Activated naive CD4-positive, alpha-beta T cell treated with anti-CD3 and anti-CD28 coated beads for 36 hours (primary cell): ENCODE results near the gene LTB4R2. TPM values are rescaled to one million over a fixed set of nuclear protein-coding genes. Genes with fewer than 3 reads are reported as not detected.
A peak's percentile ranks its signal among the peaks of the same experiment; 100 is the strongest.

ENCODE experiments used
- CTCF ChIA-PET: fragments of 350-600 bp; sonication (Branson Sonifier 250); formaldehyde crosslinking; loops from one replicate; lab custom pipeline; 2021; ENCODE audit warnings: antibody characterized with exemption; lab: Charles Lee
- DNase-seq: peaks from one replicate; pipeline ENCODE4 v3.0.0-alpha.2; 2020
- H3K27ac Mint-ChIP-seq: one replicate; pipeline ENCODE4 v1.8.0; 2021; ENCODE audit warnings: mild to moderate bottlenecking, mixed read lengths
- H3K27me3 Mint-ChIP-seq: one replicate; pipeline ENCODE4 v1.8.0; 2021; ENCODE audit warnings: low read depth, mixed read lengths
- H3K36me3 Mint-ChIP-seq: one replicate; pipeline ENCODE4 v1.8.0; 2021; ENCODE audit warnings: low read depth, mixed read lengths
- H3K4me1 Mint-ChIP-seq: one replicate; pipeline ENCODE4 v1.8.0; 2021; ENCODE audit warnings: low read depth, mixed read lengths
- H3K4me3 Mint-ChIP-seq: one replicate; pipeline ENCODE4 v1.8.0; 2021; ENCODE audit warnings: mild to moderate bottlenecking, moderate library complexity, mixed read lengths
- H3K9me3 Mint-ChIP-seq: one replicate; pipeline ENCODE4 v1.8.0; 2021; ENCODE audit warnings: mixed read lengths
- intact Hi-C: fragments of 100-400 bp; cut with micrococcal nuclease; formaldehyde crosslinking; loops from one replicate; pipeline ENCODE4 v1.15.1; 2023
- total RNA-seq, 2 experiments: library from RNA; stranded (reverse); gene quantifications; one replicate each; pipeline ENCODE4 v1.2.3, GENCODE V29; 2021

LTB4R2 gene
- total RNA-seq, 2 experiments from 2014 or later = 12.2 to 12.8 TPM

DNA sequence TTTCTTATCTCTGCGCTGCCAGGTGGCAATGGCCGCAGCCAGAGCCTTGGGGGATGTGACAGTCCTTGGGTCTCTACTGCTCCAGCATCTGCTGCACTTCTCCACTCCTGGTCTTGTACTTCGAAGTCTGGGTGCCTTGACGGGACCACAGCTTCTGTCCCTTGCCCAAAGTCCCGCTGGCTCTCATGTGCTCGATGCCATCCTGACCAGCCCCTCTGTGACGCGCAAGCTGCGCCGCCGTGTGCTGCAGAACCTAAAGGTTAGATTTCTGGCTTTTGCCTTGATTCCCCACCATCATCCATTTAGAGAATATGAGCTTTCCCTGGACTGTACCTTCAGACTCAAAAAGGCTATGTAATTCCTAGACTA is 5.9 kb upstream of the LTB4R2 start:
- no peak overlapping the region for H3K4me3 Mint-ChIP-seq
- peaks cover 34% of the 10 kb centered on the region for H3K4me1 Mint-ChIP-seq
- CTCF ChIA-PET = interaction anchor here (0.8 to 1.6 kb wide), 5 partner anchors 27 to 133 kb away, joined by 3 to 7 read pairs (median 3); partner anchors contain the start of genes MDP1 and TINF2
- peaks cover 37% of the 10 kb centered on the region for H3K36me3 Mint-ChIP-seq
- intact Hi-C loops = no loop called here
- no peak for DNase-seq
- H3K9me3 Mint-ChIP-seq = no peaks in the 10 kb centered on the region
- H3K27ac Mint-ChIP-seq = no peak overlapping the region
- no peaks in the 10 kb centered on the region for H3K27me3 Mint-ChIP-seq

DNA sequence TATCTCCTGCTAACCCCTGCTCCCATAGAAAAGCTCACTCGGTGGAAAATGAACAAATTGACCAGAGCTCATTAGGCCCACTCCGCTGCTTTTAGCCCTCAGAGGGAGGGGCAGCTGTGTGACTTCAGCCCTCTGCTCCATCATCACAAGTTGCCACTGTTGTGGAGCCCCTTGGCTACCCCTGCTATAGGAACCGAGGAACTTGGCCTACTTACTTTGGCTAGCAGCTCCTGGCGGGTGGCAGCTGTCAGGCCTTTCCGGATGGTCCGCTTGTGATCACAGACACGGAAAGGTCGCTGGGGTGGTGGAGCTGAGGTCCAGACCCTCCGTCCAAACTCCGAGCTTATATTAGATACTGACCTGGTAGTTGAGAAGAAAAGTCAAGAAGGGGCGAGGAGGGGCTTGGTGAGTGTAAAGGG is 2.8 kb upstream of the LTB4R2 start:
- Mint-ChIP-seq H3K27me3 (no peaks in the 10 kb centered on the region), H3K4me1 (peaks cover 34% of the 10 kb centered on the region), H3K27ac (no peak overlapping the region), H3K9me3 (no peaks in the 10 kb centered on the region), H3K4me3 (no peak overlapping the region), H3K36me3 (peaks cover 35% of the 10 kb centered on the region)
- CTCF ChIA-PET = interaction anchor here (0.7 to 8.5 kb wide), 22 partner anchors 9 to 190 kb away, joined by 3 to 121 read pairs (median 6); partner anchors contain the start of genes ADCY4, CHMP4A, KHNYN and MDP1
- no peak for DNase-seq
- intact Hi-C loops = no loop called here

DNA sequence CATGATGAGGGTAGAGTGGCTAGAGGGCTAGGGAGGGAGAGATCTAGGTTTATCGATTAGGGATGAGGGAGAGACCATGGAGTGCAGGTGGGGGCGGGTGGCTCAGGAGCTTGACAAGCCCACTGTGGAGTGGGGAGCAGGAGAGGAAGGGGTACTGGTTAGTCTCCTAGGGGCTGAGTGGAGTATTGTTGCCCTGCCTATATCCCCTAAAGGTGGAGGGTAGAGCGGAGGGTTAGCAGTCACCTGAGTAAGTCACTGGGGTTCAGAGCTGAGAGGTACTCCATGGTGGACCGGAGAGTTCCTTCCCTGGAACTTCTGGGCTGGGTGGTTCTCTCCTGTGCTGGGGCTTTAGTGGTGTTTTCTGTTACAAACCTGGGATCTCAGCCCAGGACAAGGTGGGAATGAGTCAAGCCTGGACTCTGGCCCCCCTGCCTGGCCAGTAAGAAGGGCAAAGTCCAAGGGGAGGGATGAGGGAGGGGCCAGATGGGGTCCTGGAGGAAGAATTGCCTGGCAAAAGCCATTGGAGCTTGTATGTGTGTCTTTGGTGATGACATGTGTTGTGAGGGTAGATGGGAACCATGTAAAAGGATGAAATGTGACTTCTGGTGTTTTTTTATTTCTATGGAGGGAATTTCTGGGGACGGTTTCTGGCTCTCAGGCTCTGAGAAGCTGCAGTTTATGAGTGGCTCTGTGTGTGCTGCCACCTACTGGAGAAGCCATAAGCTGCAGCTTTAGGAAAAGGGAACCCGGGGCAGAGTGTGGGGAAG is 2.2 kb upstream of the LTB4R2 start, which contains the start of gene CIDEB:
TSS of gene CIDEB (minus strand) at position 403 of the 767 bp plus-strand sequence. CDS start at position 284, 119 bp downstream.
- intact Hi-C loops = loop anchor here (1.0 kb wide), 7 partner anchors 8 to 249 kb away; partner anchors contain the start of genes DCAF11, DHRS1, MDP1 and NOP9
- Mint-ChIP-seq H3K27me3 (no peaks in the 10 kb centered on the region), H3K9me3 (no peaks in the 10 kb centered on the region), H3K36me3 (peaks cover 34% of the 10 kb centered on the region), H3K27ac (peak within 1 kb of the TSS; percentile 25), H3K4me1 (peaks cover 39% of the 10 kb centered on the region), H3K4me3 (no peak within 1 kb of the TSS)
- peak; percentile 83 for DNase-seq
- CTCF ChIA-PET = interaction anchor here (0.6 to 8.5 kb wide), 47 partner anchors 8 to 249 kb away, joined by 3 to 121 read pairs (median 5); partner anchors contain the start of genes ADCY4, CHMP4A, DHRS1 and GMPR2

DNA sequence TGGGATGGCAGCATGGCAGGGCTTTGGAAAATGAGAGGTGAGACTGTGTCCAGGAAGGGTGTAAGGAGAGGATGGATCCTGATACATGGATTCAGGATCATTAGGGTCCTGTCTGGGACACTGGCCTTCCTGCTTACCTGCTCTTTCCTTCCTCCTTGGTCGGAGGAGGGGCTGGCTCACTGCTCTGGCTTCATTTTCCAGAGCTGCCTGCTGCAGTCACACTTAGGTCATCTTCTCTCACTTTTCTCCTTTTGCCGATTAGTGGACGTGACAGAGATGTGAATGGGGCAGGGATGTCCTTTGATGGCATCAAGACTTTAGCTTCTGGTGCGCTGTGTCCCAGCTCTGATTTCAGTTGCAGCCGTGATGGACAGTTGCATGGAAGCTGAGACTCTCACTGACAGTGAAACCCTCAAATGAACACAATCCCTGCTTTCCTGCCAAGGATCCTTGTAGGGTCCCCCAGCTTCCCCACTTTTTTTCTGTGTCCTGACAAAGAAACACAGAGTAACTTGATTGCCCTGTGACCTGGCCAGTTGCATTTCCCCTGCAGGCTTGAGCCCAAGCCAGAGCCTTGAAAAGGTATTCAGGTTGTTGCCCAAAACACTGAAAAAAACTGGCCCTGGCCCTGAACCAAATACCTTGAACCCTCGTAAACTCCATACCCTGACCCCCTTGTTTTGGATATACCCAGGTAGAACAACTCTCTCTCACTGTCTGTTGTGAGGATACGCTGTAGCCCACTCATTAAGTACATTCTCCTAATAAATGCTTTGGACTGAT is 1.4 kb upstream of the LTB4R2 start:
- CTCF ChIA-PET = interaction anchor here (0.7 to 8.5 kb wide), 41 partner anchors 8 to 250 kb away, joined by 3 to 121 read pairs (median 6); partner anchors contain the start of genes ADCY4, CHMP4A, DHRS1 and GMPR2
- no peak overlapping the region for H3K4me3 Mint-ChIP-seq
- no peaks in the 10 kb centered on the region for H3K27me3 Mint-ChIP-seq
- H3K9me3 Mint-ChIP-seq = no peaks in the 10 kb centered on the region
- DNase-seq = no peak
- peaks cover 34% of the 10 kb centered on the region for H3K36me3 Mint-ChIP-seq
- peaks cover 46% of the 10 kb centered on the region for H3K4me1 Mint-ChIP-seq
- intact Hi-C loops = loop anchor here (1.0 kb wide), 7 partner anchors 9 to 250 kb away; partner anchors contain the start of genes DCAF11, DHRS1, MDP1 and NOP9
- no peak overlapping the region for H3K27ac Mint-ChIP-seq

DNA sequence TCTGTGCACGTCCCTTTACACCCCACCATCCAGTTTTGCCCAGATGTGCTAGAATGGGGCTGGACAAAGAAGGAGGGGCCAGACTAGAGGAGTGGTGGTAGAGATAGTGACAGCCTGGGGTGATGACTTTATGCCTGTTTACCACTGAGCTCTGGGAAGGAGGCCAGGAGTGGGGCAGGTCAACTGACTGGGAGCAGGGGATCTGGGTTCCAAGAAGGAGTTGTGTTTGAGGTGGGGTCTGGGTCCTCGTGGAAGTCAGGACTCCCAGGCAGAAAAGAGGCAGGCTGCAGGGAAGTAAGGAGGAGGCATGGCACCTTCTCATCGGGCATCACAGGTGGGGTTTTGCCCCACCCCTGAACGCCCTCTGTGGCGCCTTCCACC is 315 bp downstream of the LTB4R2 start:
- intact Hi-C loops = no loop called here
- H3K4me1 Mint-ChIP-seq = peaks cover 60% of the 10 kb centered on the region
- H3K36me3 Mint-ChIP-seq = peaks cover 30% of the 10 kb centered on the region
- H3K4me3 Mint-ChIP-seq = peak overlapping the region; percentile 71
- DNase-seq = no peak
- H3K27me3 Mint-ChIP-seq = no peaks in the 10 kb centered on the region
- H3K27ac Mint-ChIP-seq = peak overlapping the region; percentile 39
- CTCF ChIA-PET = interaction anchor here (0.8 to 8.5 kb wide), 14 partner anchors 9 to 202 kb away, joined by 3 to 121 read pairs (median 14); partner anchors contain the start of genes ADCY4, CHMP4A, DHRS1 and MDP1
- no peaks in the 10 kb centered on the region for H3K9me3 Mint-ChIP-seq

DNA sequence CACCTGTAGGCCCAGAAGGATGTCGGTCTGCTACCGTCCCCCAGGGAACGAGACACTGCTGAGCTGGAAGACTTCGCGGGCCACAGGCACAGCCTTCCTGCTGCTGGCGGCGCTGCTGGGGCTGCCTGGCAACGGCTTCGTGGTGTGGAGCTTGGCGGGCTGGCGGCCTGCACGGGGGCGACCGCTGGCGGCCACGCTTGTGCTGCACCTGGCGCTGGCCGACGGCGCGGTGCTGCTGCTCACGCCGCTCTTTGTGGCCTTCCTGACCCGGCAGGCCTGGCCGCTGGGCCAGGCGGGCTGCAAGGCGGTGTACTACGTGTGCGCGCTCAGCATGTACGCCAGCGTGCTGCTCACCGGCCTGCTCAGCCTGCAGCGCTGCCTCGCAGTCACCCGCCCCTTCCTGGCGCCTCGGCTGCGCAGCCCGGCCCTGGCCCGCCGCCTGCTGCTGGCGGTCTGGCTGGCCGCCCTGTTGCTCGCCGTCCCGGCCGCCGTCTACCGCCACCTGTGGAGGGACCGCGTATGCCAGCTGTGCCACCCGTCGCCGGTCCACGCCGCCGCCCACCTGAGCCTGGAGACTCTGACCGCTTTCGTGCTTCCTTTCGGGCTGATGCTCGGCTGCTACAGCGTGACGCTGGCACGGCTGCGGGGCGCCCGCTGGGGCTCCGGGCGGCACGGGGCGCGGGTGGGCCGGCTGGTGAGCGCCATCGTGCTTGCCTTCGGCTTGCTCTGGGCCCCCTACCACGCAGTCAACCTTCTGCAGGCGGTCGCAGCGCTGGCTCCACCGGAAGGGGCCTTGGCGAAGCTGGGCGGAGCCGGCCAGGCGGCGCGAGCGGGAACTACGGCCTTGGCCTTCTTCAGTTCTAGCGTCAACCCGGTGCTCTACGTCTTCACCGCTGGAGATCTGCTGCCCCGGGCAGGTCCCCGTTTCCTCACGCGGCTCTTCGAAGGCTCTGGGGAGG is 985 bp downstream of the LTB4R2 start, which contains the start of gene LTB4R:
TSS of gene LTB4R (plus strand) at position 857 of the 959 bp plus-strand sequence. CDS start 4,150 bp downstream, outside the sequence.
- H3K27ac Mint-ChIP-seq = peak within 1 kb of the TSS; percentile 68
- H3K9me3 Mint-ChIP-seq = no peaks in the 10 kb centered on the region
- H3K4me1 Mint-ChIP-seq = peaks cover 64% of the 10 kb centered on the region
- H3K4me3 Mint-ChIP-seq = peak within 1 kb of the TSS; percentile 71
- H3K36me3 Mint-ChIP-seq = peaks cover 24% of the 10 kb centered on the region
- DNase-seq = peak; percentile 71
- no peaks in the 10 kb centered on the region for H3K27me3 Mint-ChIP-seq
- CTCF ChIA-PET = interaction anchor here (0.8 to 8.5 kb wide), 16 partner anchors 10 to 203 kb away, joined by 3 to 121 read pairs (median 4); partner anchors contain the start of genes ADCY4, DHRS1, MDP1 and NOP9
- intact Hi-C loops = loop anchor here (1.0 kb wide), 1 partner anchor 21 kb away; no protein-coding TSS in a partner anchor

DNA sequence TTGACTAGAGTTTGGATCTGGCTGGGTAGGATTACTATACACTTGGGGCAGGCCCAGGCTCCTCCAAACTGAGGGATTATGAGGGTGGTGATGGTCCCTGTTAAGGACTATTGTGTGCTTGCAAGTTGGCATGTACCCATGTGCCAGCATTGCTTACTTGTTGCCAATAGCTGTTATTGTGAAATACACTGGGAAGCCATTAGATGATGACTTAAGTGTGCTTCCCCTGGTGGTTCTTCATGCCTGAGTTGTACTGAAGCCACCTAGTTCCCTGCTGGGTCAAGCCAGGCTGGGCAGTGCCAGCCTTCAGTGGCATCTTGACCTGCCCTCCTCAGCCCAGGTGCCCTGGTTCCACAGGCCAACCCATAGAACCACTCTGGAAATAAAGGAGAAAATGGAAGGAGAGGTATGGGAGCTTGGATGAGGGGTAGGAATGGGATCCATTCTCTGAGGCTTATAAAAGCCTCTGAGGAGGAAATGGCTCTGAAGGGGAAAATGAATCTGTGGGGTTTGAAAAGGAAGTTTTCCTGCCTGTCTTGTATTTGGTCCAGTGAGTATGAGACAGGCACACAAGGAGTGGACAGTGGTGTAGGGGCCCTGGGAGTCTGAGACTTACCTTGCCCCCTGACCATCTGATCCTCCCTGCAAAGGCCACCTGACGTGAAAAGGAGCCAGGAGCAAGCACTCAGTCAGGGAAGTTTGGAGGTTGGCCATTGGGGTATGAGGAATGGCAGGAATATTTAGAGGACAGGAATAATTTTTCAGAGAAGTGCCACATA is 2.1 kb downstream of the LTB4R2 start:
- intact Hi-C loops = loop anchor here (1.0 kb wide), 1 partner anchor 20 kb away; no protein-coding TSS in a partner anchor
- Mint-ChIP-seq H3K9me3 (no peaks in the 10 kb centered on the region), H3K36me3 (peaks cover 20% of the 10 kb centered on the region), H3K27ac (peak overlapping the region; percentile 68), H3K27me3 (no peaks in the 10 kb centered on the region), H3K4me1 (peaks cover 69% of the 10 kb centered on the region), H3K4me3 (peak overlapping the region; percentile 71)
- CTCF ChIA-PET = interaction anchor here (0.6 to 8.5 kb wide), 11 partner anchors 11 to 123 kb away, joined by 3 to 111 read pairs (median 5); partner anchors contain the start of genes ADCY4, DHRS1, MDP1 and NOP9
- no peak for DNase-seq

DNA sequence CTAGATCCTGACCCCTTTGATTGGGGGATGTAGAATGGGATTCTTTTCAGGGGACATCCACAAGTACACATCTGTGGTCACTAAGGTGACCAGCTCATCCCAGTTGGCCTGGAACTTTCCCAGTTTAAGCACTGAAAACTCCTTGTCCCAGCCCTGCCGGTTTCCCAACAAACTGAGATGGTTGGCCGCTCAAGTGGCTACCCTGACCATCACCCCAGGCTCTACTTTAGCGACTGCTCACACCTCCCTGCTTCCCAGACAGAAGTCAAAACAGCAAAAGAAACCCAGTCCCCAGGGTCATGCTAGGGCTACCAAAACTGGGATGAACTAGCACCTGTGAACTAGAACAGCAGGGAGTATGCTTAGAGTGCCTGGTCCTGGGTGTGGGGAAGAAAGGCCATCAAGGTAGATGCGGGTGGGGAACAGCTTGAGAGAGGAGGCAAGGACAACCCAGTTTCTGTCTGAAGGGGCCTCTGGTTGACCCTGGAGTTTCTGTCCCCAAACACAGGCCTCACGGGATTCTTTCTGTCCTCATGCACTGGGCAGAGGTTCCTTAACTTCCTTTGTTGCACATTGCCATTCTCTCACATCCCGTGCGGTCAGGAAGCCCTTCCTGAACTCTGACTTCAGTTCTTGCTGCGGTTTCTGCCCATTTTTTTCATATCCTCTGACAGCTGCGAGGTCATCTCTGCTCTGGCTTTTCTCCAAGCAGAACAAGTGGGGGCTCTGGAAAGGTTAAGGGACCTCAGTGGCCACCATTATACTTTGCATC is 3.0 kb downstream of the LTB4R2 start:
- Mint-ChIP-seq H3K4me1 (peaks cover 73% of the 10 kb centered on the region), H3K36me3 (peaks cover 18% of the 10 kb centered on the region), H3K27ac (no peak overlapping the region), H3K9me3 (no peaks in the 10 kb centered on the region), H3K27me3 (no peaks in the 10 kb centered on the region), H3K4me3 (peak overlapping the region; percentile 3)
- DNase-seq = peak; percentile 62
- CTCF ChIA-PET = interaction anchor here (1.0 to 8.5 kb wide), 7 partner anchors 15 to 120 kb away, joined by 3 to 111 read pairs (median 4); partner anchors contain the start of gene ADCY4
- intact Hi-C loops = loop anchor here (1.0 kb wide), 1 partner anchor 118 kb away; no protein-coding TSS in a partner anchor

DNA sequence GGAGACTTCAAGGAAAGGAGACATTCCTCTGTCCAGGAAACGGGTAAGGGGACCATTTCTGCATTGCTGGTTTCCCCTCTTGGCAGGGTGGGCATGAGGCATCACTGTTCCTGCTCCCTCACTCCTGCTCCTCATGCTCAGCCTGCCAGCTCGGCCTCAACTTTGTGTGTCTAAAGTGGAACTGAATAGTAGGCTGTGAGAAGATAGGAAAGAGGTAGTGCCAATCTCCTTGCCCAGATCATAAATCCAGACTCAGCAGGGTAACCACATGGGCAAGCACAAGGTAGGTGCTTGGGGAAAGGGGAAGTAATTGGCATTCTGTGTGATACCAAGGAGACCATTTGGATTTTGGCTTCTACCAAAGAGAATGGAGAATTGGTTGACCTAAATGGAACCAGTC is 4.0 kb downstream of the LTB4R2 start:
- intact Hi-C loops = loop anchor here (1.0 kb wide), 1 partner anchor 117 kb away; no protein-coding TSS in a partner anchor
- no peak for DNase-seq
- Mint-ChIP-seq H3K4me3 (no peak overlapping the region), H3K36me3 (peaks cover 12% of the 10 kb centered on the region), H3K9me3 (no peaks in the 10 kb centered on the region), H3K4me1 (peaks cover 69% of the 10 kb centered on the region), H3K27ac (no peak overlapping the region), H3K27me3 (no peaks in the 10 kb centered on the region)
- CTCF ChIA-PET = interaction anchor here (1.3 to 8.5 kb wide), 5 partner anchors 16 to 122 kb away, joined by 3 to 111 read pairs (median 5); partner anchors contain the start of genes ADCY4 and TINF2
